Non-pigmented ciliary epithelial cell (primary cell): ENCODE results near the gene LFNG.

Source experiments
- DNase-seq: peaks from one replicate; pipeline ENCODE4 v3.0.0-alpha.2; 2010; ENCODE audit warnings: low read depth

The LFNG gene, protein sequence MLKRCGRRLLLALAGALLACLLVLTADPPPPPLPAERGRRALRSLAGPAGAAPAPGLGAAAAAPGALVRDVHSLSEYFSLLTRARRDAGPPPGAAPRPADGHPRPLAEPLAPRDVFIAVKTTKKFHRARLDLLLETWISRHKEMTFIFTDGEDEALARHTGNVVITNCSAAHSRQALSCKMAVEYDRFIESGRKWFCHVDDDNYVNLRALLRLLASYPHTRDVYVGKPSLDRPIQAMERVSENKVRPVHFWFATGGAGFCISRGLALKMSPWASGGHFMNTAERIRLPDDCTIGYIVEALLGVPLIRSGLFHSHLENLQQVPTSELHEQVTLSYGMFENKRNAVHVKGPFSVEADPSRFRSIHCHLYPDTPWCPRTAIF

DNA sequence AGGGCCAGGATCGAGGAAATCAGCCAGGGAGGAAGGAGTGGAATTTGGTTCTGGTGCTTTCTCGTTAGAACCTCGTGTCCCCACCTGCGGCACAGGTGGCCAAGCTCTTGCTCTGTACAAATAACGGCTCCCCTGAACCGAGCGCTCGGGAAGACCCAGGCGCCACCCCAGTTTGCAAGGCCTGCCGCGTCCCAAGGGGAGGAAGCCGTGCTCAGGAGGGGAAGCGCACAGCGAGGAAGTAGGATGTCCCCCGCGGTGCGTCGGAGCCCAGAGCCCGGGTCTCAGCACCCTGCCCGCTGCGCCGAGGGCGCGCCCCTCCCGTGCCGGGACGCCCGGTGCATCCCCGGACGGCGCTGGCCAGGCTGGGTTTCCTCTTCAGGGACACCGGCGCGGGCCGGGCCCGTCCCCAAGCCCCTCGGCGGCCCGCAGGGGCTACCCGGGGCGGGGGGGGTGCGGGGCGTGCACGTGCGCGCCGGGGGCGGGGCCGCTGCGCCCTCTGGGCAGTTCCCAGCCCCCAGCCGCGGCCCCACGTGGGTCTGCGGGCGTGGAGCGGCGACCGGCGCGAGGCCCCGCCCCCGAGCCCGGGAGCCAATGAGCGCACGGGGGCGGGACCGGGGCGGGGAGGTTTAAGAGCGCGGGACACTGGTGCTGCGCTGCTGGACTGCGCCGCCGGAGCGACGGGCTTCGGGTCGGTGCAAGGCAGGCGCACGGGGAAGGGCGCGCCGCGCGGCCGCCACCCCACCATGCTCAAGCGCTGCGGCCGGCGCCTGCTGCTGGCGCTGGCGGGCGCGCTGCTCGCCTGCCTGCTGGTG is at the start of gene LFNG:
Gene LFNG, plus strand, starts transcription at position 656 of the 812 bp plus-strand sequence. Its CDS starts 88 bp downstream, at position 744.
- no peak for DNase-seq

GRCh38 chr7:2470204-2471021 is 49.2 kb upstream of the LFNG start:
- DNase-seq: no peak

- peak; percentile 30 for DNase-seq
These were observed 48.6 kb upstream of the LFNG start for GRCh38 chr7:2471022-2471329.

DNA sequence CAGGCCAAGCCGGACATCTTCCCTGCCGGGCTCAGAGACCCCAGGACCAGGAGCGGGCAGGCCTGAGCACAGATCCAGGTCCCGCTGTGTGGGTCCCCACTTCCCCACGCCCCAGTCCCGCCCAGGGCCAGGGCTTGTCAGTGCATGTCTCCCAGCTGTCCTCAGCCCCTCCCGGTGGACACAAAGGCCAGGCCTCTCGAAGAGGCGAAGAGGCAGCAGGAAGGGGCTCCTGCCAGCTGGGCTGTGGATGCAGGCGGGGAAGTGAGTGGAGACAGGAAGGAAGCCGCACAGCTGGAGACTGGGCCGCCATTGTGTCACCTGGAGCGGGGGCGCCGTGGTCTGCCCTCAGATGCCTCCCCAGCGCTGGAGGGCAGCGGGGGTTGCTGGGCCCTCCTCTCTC is 48.2 kb upstream of the LFNG start:
- DNase-seq: no peak

DNA sequence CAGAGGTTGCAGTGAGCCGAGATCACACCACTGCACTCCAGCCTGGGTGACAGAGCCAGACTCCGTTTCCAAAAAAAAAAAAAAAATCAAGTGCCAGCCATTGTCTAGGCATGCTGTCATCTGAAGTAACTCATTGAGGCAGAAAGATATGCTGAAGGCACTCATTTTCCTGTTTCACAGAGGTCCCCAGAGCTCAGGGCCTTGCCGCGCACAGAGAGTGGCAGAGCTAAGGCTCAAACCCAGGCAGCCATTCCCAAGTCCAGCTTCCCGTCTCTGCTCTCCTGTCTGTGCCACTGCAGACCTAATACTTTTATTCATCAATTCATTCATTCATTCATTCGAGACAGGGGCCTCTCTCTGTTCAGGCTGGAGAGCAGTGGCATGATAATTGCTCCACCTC is 46.8 kb upstream of the LFNG start:
- no peak for DNase-seq

DNA sequence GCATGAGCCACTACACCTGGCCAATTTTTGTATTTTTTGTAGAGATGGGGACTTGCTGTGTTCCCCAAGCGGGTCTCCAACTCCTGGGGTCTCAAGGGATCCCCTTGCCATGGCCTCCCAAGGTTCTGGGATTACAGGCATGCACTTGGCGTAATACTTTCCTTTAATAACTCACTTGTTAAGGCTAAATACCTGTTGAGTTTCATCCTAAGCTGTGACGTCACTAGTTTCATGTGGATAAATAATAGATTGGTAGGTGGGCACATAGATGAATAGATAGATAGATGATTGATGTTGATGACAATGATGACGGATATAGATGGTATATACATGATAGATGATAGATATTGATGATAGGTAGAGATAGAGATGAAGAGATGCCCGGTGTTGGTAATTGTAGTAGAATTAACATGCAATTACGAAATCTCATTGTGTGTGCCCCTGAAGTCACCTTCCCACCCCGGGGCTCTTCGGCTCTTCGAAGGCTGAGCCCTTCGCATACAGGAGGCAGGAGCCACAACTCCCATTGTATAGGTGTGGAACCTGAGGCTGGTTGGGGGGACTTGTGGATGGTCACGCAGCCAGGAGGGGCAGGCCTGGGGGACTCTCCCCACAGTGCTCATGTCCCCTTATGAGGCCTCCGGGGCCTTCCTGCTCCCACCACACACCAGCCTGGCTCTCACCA is 45.9 kb upstream of the LFNG start:
- no peak for DNase-seq

GRCh38 chr7:2474224-2474623 is 45.4 kb upstream of the LFNG start:
- DNase-seq: no peak

DNA sequence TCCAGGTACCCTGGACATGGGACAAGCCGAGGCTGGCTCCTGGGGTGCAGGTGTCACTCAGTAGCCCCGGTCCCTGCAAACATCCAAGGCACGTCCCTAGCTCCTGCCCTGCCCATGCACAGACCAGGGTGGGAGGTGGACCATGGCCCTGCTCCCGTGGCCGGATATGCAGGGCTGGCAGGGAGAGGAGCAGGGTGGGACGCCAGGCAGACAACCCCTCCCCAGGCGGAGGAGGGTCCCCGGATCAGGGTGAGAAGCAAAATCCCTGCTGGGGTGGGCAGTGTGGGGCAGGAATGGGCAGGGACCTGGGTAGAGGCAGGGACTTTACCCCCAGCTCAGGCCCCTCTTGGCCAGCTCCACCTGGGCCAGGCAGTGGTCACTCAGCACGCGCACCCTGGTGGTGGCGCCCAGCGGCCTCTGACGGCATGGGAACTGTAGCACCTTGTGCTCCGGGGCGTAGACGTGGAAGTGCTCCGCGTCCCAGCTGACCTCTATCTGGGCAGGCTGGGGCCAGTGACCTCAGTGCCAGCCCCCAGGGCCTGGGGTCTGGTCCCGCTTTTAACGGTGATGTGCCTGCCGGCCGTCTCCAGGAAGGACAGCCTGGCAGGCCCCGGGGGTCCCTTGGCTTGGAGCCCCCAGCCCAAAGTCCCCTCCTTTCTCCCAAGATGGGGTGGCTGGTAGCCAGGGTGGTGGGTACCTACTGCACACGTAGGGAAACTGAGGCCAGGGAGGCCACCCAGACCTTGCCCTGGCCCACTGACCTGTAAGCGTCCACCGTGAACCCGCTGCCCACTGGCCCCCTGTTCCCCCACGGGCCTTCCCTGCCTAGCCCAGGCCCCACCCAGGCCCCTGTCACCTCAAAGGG is 44.5 kb upstream of the LFNG start:
- no peak for DNase-seq

DNA sequence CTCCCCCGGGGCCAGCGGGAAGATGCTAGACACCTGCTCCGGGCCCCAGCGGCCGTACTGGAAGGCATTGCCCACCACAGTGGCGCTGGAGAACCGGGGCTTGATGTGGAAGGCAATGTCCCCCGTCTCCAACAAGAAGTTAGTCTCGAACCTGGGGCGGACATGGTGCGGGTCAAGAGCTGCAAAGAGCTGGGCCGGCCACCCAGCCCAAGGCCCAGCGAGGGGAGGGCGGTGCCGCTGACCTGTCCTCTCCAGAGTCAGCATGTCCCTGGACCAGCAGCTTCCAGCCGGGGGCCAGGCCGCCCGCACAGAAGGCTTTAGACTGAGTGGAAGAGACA is 43.9 kb upstream of the LFNG start:
- DNase-seq: no peak

- no peak for DNase-seq
These were observed 43.3 kb upstream of the LFNG start, which contains the start of gene GRIFIN for GRCh38 chr7:2476298-2476697. TSS of gene GRIFIN (minus strand) at chr7:2476398. CDS start at chr7:2476383, 15 bp downstream.

DNA sequence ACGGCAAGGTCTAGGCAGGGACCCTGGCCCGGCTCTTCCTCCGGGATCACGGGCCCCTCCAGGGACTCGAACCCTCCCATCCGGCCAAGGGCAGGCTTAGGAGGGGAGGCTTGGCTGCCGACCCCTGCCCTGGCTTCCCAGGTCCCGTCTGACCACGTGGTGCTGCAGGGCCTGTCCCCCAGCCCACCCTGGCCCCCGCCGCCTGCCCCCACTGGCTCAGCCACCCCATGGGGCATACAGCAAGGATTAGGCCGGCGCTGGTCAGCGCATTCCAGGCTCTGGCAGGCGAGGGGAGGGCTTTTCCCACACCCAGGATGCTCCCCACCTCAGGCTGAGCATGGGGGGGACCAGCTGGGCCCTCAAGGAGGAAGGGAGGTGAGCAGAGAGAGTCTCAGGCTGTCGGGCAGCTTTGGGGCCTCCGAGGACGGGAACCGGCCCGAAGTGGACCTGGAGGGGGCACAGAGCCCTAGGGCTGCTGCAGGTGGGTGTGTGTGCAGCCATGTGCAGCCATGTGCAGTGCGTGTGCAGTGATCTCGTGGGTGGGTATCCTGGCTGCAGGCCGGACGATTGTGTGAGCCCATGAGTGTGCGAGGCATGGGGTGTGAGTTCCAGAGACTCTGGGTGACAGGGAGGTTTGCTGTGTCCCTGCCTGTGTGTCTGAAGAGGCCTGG is 42.7 kb upstream of the LFNG start:
- DNase-seq: no peak

DNA sequence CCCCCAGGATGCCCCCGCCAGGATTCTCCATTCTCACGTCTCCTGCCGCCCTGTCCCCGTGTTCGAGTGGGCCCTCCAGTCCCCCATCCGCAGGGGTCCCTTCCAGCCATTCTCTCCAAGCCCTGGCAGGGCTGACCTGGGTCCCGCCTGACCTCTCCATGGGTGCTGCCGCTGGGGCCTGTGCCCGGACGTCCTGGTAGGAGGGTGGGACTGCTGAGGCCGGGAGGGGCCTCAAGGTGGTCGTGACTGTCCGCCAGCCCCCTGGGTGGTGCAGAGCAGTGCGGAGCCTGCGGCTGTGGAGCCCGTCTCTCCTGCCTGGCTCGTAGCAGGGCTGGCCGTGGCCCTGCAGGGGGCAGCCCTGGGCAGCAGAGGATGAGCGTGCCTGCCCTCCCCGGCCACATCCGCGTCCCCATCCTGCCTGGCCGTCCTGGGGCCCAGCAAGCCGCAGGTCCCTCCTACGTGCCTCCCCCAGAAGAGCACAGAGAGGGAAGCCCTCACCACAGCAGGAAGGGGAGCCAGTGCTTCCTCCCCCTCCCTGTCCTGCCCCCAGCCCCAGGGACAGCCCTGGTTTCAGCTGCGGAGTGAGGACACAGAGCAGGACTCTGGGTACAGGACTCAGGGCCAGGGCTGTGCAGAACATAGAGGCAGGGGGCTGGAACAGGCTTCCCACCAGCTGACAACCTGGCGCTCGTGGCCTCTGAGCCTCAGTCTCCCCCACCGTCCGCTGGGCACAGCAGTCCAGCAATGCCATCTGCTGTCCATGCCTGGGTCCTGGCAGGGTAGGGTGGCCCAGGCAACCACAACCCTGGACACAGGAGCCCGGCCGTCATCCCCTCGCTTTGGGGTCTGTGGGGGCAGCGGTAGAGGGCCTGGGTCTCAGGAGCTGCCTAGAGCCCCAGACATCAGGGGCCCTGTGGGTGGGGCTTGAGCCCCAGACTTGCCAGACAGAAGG is 41.9 kb upstream of the LFNG start:
- DNase-seq: no peak

- DNase-seq: no peak
These were observed 41.2 kb upstream of the LFNG start for GRCh38 chr7:2478399-2478785.

DNA sequence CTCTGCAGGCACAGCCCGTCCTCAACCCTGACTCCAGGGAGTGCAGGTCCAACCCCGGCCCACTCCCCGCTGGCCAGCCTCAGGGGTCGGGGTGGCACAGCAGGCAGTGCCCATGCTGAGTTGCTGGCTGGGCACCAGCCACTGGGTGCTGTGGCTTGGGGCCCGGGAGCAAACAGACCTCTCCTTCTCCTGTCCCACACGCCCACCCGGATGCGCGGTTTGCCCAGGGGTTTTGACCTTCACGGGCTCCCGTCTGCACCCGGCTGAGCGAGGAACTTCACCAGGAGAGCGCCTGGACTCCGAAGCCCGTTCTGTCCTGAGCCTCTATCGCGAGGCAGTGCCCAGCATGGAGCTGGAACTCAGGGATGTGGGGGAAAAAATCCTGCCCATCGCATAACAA is 40.8 kb upstream of the LFNG start:
- DNase-seq: no peak

DNA sequence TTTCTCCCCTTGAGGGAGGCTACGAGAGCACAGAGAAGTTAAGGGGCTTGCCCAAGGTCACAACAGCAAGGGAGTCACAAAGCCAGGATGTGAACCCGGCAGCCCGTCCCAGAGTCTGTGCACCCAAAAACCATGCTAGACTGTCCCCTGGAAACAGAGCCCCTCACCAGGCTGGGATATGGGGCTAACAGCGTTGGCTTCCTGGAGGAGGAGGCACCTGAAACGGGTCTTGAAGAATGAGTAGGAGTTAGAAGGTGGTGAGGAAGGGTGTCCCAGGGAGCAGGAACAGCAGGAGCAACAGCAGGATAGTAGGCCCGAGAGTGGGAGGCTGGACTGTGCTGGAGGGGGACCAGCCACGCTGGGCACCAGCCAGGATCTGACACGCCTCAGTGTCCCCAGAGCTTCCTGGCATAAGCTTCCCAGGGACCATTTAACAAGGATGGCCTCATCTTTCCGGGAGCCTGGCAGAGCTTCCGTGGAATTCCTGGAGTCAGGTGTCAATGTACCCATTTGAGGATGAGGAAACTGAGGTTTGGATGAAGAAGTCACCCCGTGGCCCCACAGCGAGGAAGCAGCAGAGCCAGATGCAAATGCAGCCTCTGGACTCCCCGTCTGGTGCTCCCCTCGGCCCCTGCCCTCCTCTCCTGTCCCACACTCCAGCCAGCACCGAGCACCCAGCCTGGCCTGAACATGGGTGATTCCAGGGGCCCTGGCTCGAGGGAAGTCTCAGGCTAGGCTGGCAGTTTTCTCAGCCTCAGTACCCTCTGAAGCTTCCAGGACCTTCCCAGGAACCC is 40.1 kb upstream of the LFNG start:
- no peak for DNase-seq

DNA sequence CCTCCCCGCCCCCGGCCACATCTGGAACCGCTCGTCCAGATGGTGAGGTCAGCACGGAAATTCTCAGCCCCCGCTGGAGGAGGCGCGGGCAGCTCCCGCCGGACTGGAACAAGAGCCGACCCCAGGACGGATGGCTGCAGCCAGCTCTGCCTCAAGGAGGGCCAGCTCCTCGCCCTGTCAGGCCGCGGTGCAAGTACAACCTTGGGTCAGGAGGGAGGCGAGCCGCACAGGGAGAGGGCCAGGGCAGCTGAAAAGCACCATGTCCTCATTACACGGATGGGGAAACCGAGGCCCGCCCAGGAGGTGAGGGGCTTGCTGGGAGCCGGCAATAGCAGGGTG is 39.5 kb upstream of the LFNG start:
- DNase-seq: no peak

DNA sequence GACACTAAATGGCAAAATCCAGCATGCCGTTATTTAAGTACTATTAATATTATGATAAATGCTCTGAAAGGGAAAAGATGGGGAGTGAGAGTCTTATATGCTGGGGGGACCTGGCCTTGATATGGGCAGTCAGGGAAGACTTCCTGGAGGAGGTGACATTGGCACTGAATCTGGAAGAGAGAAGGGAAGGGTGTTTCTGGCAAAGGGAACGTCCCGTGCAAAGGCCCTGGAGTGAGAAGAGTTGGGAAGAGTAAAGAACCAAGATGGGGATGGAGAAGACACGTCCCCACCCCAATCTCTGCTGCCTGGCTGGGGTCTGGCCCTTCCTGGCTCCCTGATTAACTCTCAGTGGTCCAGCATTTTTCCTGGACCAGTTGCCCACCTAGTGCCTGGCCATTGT is 38.4 kb upstream of the LFNG start:
- no peak for DNase-seq

DNA sequence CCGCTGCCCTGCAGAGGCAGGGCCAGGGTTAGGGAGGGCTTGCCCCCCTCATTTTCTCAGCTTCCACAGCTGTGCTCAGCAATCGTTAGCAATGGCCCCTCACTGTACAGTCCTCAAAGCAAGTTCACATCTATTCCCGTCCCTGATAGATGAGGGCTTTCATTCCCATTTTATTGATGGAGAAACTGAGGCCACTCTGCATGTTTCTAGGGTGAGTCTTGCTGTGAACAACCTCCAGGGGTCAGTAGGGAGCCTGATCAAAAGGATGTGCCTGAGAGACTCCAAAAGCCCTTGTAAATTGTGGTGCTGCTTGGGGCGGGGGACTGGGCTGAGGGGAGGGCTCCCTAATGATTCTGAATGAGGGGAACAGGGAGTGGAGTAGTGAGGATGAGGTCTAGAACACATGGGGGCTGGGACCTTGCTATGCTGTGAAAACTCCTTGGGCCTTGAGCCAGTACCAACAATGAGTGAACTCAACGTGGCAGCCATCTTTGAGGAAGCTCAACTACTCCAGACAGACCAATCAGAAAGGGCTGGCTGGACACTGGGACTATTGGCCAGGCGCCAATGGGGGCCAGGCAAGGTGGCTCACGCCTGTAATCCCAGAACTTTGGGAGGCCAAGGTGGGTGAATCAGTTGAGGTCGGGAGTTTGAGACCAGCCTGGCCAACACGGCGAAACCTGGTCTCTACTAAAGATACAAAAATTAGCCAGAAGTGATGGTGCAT is 36.7 kb upstream of the LFNG start:
- no peak for DNase-seq
